Ishikawa (cell line): ENCODE results near the gene FGD3.

ENCODE experiments used
- CEBPB ChIP-seq: IDR thresholded peaks from 2 replicates; pipeline ENCODE4 v1.6.1; 2012
- FOXM1 ChIP-seq: IDR thresholded peaks from 2 replicates; pipeline ENCODE4 v1.6.1; 2012; ENCODE audit warnings: low read depth, borderline replicate concordance
- NFIC ChIP-seq: IDR thresholded peaks from 2 replicates; pipeline ENCODE4 v1.6.1; 2012
- RAD21 ChIP-seq: IDR thresholded peaks from 2 replicates; pipeline ENCODE4 v1.6.1; 2012; ENCODE audit warnings: low read depth
- TAF1 ChIP-seq: IDR thresholded peaks from 2 replicates; pipeline ENCODE4 v1.6.1; 2012; ENCODE audit warnings: low read depth, mild to moderate bottlenecking
- TF ChIP-seq, protein P1 (sequence below): IDR thresholded peaks from 2 replicates; pipeline ENCODE4 v1.6.1; 2012; ENCODE audit warnings: low read depth, mild to moderate bottlenecking
- TF ChIP-seq, protein P2 (sequence below): IDR thresholded peaks from 2 replicates; pipeline ENCODE4 v1.6.1; 2012
- TF ChIP-seq, protein P3 (sequence below): IDR thresholded peaks from 2 replicates; pipeline ENCODE4 v1.6.1; 2012

DNA sequence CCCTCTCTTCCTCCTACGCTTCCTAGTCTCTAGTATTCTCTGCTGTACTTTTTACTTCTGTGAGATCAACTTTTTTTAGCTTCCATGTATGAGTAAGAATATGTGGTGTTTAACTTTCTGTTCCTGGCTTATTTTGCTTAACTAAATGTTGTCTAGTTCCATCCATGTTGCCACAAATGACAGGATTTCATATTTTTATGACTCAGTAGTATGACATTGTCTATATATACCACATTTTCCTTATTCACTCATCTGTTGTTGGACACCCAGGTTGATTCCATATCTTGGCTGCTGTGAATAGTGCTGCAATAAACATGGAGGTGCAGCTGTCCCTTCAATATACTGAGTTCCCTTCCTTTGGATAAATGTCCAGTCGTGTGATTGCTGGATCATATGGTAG is 34.8 kb downstream of the FGD3 start:
- TF ChIP-seq, protein P1, sequence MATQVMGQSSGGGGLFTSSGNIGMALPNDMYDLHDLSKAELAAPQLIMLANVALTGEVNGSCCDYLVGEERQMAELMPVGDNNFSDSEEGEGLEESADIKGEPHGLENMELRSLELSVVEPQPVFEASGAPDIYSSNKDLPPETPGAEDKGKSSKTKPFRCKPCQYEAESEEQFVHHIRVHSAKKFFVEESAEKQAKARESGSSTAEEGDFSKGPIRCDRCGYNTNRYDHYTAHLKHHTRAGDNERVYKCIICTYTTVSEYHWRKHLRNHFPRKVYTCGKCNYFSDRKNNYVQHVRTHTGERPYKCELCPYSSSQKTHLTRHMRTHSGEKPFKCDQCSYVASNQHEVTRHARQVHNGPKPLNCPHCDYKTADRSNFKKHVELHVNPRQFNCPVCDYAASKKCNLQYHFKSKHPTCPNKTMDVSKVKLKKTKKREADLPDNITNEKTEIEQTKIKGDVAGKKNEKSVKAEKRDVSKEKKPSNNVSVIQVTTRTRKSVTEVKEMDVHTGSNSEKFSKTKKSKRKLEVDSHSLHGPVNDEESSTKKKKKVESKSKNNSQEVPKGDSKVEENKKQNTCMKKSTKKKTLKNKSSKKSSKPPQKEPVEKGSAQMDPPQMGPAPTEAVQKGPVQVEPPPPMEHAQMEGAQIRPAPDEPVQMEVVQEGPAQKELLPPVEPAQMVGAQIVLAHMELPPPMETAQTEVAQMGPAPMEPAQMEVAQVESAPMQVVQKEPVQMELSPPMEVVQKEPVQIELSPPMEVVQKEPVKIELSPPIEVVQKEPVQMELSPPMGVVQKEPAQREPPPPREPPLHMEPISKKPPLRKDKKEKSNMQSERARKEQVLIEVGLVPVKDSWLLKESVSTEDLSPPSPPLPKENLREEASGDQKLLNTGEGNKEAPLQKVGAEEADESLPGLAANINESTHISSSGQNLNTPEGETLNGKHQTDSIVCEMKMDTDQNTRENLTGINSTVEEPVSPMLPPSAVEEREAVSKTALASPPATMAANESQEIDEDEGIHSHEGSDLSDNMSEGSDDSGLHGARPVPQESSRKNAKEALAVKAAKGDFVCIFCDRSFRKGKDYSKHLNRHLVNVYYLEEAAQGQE, result no peak
- TF ChIP-seq FOXM1 (no peak), RAD21 (no peak), NFIC (no peak), TAF1 (no peak), CEBPB (no peak)
- TF ChIP-seq, protein P2, sequence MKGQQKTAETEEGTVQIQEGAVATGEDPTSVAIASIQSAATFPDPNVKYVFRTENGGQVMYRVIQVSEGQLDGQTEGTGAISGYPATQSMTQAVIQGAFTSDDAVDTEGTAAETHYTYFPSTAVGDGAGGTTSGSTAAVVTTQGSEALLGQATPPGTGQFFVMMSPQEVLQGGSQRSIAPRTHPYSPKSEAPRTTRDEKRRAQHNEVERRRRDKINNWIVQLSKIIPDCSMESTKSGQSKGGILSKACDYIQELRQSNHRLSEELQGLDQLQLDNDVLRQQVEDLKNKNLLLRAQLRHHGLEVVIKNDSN, result no peak
- TF ChIP-seq, protein P3, sequence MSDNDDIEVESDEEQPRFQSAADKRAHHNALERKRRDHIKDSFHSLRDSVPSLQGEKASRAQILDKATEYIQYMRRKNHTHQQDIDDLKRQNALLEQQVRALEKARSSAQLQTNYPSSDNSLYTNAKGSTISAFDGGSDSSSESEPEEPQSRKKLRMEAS, result no peak
